GM18951 (cell line): Measurements from ENCODE around the gene ZFYVE16.
"Not testable (repeated sequence)": the region's sequence is repeated elsewhere in the genome, so short reads cannot be mapped to it uniquely, and the experiment has no call there.

Experiments used
- POLR2A ChIP-seq: IDR thresholded peaks from 4 replicates; pipeline ENCODE4 v1.6.1; 2011; ENCODE audit warnings: mild to moderate bottlenecking; ENCODE audit not compliant: insufficient read length, insufficient read depth; ENCODE audit errors: extremely low read depth
- in situ Hi-C: fragments of 300-500 bp; cut with MboI; formaldehyde crosslinking; loops from one replicate; pipeline ENCODE4 v1.12.0; 2022; ENCODE audit warnings: low sequenced_read_pairs, mixed read lengths, inconsistent platforms; ENCODE audit not compliant: unreplicated experiment

Gene ZFYVE16

DNA sequence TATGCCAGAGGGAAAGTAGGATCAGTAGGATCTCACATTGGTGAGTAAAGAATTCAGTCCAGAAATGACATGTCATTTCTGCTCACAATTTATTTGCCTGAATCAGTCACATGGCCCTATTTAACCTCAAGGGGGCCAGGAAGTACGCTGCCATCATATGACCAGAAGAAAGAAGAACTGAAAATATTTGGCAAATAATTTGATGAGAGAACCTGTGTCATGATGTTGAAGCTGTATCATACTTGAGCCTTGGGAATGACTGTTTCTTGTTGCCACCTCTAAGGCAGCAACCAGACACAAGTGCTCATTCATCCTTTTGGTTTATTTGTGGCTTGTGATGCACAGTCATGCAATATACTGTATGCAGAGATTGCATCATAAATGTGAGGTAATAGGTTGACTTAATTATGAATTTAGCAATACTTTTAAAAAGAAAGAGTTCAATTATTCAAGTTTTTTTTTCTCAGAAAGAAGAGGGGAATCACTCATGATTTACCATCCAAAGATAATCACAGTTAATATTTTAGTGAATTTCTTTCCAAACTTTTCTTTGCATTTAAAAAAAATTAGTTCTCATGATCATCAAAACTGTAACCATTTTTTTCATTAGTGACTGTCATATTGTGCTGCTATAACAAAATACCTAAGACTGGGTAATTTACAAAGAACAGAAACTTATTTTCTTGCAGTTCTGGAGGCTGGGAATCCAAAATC lies 8.2 kb upstream of the ZFYVE16 start:
- no peak for TF ChIP-seq POLR2A
- in situ Hi-C loops = no loop called here

DNA sequence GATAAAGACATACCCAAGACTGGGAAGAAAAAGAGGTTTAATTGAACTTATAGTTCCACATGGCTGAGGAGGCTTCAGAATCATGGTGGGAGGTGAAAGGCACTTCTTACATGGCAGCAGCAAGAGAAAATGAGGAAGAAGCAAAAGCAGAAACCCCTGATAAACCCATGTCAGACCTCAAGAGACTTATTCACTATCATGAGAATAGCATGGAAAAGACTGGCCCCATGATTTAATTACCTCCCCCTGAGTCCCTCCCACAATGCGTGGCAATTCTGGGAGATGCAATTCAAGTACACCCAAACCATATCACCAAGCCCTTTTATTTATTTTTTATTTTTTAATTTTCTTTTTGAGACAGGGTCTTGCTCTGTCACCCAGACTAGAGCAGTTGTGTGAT lies 7.5 kb upstream of the ZFYVE16 start:
- in situ Hi-C loops = not testable (repeated sequence)

DNA sequence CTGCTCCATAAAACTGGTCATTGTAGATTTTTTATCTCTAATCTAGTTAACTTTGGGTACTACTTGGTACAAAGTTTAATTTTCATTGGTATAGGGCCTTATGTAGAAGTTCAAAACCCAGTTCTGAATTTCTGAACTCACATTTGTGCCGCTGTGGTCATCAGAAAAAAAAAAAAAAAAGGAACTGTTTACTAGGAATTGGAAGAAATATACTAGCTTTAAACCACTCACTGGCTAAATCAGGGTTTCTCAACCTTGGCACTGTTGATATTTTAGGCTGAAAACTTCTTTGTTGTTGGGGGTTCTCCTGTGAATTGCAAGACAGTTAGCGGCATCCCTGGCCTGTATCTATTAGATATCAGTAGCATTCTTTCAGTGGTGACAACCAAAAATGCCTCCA lies 4.1 kb upstream of the ZFYVE16 start:
- TF ChIP-seq POLR2A = no peak
- in situ Hi-C loops = no loop called here

DNA sequence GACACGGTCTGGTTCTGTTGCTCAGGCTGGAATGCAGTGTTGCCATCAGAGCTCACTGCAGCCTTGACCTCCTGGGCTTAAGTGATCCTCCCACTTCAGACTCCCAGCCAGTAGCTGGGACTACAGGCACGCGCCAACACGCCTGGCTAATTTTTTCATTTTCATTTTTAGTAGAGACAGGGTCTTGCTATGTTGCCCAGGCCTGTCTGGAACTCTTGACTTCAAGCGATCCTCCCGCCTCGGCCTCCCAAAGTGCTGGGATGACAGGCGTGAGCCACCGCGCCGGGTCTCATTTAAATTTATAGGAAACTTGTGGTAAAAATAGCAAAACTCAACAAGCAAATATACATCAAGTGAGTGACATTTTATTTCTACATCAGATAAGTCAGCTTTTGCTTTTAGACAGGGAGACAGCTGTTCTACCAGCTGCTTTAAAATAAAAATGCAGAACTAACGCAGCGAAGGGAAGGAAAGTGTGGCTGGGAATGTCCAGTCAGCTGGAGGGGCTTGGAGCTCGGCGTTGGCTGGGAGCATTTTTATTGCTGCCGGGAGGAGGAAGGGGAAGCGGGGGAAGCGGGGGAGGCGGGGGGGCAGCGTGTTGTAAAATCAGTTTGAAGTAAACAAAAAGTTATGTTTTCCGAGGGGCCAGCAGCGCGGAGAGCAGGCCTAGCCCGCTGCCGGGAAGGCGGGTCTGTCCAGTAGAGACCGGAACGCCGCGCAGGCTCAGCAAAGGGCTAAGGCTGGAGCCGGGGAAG lies 707 bp upstream of the ZFYVE16 start:
- TF ChIP-seq POLR2A = no peak
- in situ Hi-C loops = no loop called here

DNA sequence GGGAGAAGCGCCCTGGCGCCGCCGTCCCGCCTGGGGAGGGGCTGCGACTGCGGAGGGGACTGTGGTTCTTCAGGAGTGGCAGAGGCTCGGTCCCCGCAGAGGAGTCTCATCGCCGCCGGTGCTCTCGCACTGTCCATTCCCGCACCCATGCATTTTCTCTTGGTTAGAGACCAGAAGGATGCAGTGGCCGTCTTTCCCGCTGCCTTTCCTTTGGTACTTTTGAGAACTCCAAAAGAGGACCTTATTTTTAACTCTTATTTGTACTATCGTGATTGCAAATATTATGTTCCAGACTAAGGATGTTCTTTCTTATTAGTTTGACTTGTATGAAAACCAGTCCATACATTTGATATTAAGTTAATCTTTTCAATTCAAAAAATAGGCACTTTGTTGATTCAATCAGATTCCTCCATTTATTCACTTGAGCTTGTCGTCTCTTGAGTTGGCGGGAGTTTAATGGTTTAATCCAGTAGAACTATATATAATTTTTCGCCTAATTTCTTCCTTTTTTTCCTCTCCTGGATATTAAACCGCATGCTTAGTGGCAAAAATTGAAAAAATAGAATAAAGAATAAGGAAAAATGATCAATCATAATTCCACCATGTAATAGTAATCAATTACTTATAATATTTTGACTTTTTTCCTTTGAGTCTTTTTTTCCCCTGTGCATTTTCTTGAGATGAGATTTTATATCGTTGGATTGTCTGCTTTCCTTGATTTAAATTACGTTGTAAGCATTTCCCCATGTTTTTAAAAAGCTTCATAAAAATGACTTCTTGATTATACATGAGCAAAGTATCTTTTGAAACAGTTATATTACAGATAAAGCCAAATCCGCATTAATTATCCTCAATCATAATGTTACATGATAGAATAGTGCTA lies 861 bp downstream of the ZFYVE16 start:
- in situ Hi-C loops = no loop called here
- no peak for TF ChIP-seq POLR2A

DNA sequence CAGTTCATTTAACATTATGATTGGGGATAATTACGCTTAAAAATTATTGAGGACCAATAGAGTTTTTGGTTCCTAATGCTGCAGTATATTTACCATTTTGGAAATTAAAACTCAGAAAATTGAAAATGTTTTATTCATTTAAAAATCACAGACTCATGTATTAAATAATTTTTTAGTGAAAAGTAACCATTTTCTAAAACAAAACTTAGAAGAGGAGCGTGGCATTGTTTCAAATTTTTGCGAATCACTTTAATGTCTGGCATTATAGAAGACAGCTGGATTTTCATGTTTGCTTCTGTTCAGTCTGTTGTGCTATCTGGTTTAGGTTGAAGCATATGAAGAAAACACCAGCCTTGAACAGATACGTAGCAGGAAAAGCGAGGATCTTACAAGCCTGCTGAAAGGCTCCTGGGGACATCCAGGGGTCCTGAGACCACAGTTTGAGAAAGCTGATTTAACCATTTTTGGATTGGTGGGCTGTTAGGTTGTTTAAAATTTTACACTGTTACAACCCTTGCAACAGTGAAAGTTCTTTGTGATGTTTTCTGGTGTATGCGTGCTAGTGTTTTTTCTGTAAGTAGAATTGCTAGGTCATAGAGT lies 1.6 kb downstream of the ZFYVE16 start:
- in situ Hi-C loops = no loop called here
- no peak for TF ChIP-seq POLR2A

DNA sequence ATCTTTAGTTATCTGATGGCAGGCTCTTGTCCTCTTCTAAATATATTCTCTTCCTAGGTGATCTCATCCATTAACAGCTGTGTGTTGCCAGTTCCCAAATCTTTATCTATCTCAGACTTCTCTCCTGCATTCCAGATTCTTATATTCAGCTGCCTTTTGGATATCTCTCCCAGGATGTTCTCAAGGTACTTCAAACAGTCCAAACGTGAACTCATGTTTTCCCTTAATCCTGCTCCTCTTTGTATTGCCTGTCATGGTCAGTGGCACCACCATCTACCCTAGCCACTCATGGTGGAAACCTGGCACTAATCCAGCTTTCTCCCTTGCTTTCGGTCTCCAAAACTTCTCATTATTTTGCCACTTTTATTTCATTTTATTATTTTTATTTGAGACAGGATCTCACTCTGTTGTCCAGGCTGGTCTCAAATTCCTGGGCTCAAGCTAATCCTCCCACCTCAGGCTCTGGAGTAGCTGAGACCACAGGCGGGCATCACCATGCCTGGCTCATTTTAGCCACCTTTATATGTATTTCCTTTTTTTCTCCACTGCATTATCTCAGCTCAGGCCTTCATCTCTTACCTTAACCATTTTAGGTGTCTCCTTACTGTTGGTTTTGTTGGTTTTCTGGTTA lies 3.8 kb downstream of the ZFYVE16 start:
- TF ChIP-seq POLR2A = no peak
- in situ Hi-C loops = no loop called here

DNA sequence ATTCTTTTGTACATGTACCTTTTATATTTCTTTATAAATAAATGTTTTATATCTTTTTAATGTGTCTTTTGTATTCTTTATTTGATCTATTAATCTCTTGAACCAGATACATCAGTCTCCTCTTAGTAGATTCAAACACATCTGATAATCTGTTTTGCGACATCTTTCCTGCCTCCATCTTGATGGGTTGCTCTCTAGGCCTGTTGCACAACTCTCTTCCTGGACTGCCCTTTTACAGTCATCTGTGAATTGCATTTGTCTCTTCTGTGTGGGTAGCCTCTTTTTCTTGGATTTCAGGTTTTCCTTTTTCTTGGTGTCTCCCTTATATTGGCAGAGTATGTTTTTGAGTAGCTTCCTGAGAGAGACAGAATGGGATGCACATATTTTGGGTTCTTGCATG lies 6.2 kb downstream of the ZFYVE16 start:
- in situ Hi-C loops = no loop called here
- TF ChIP-seq POLR2A = no peak

DNA sequence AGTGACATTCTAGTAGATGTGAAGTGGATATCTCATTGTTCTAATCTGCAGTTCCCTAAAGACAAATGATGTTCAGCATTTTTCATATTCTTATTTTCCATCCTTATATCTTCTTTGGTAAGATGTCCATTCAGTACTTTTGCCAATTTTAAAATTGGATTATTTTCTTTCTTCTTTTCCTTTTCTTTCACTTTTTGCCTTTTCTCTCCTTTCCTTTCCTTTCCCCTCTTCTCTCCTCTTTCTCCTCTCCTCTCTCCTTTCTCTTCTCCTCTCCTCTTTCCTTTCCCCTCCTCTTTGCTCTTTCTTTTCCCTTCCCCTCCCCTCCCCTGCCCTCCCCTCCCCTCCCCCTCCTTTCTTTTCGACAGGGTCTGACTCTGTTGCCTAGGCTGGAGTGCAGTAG lies 10.1 kb downstream of the ZFYVE16 start:
- in situ Hi-C loops = no loop called here
- no peak for TF ChIP-seq POLR2A

DNA sequence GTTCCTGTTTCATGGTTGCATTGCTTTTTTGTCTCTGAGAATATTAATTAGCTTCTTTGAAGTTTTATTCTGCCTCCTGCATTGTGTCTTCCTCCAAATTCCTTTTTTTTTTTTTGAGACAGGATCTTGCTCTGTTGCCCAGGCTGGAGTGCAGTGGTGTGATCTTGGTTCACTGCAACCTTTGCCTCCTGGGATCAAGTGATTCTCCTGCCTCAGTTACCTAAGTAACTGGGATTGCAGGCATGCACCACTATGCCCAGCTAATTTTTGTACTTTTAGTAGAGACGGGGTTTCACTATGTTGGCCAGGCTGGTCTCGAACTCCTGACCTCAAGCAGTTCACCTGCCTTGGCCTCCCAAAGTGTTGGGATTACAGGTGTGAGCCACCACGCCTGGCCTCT lies 16.5 kb downstream of the ZFYVE16 start:
- in situ Hi-C loops = not testable (repeated sequence)

DNA sequence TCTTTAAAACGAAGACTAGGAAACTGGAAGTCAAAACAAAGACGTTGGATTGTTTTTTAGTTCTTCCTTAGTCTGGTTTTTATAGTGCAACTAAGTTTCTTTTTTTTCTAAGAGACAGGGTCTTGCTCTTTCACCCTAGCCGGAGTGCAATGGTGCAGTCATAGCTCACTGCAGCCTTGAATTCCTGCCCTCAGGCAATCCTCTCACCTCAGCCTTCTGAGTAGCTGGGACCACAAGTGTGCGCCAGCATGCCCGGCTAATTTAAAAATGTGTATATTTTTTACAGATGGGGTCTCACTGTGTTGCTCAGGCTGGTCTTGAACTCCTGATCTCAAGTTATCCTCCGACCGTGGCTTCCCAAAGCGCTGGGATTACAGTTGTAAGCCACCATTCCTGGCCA lies 27.6 kb downstream of the ZFYVE16 start:
- TF ChIP-seq POLR2A = no peak
- in situ Hi-C loops = no loop called here

DNA sequence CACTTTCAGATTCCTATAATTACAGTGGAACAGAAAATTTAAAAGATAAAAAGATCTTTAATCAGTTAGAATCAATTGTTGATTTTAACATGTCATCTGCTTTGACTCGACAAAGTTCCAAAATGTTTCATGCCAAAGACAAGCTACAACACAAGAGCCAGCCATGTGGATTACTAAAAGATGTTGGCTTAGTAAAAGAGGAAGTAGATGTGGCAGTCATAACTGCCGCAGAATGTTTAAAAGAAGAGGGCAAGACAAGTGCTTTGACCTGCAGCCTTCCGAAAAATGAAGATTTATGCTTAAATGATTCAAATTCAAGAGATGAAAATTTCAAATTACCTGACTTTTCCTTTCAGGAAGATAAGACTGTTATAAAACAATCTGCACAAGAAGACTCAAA lies 29.5 kb downstream of the ZFYVE16 start:
- TF ChIP-seq POLR2A = no peak
- in situ Hi-C loops = no loop called here

DNA sequence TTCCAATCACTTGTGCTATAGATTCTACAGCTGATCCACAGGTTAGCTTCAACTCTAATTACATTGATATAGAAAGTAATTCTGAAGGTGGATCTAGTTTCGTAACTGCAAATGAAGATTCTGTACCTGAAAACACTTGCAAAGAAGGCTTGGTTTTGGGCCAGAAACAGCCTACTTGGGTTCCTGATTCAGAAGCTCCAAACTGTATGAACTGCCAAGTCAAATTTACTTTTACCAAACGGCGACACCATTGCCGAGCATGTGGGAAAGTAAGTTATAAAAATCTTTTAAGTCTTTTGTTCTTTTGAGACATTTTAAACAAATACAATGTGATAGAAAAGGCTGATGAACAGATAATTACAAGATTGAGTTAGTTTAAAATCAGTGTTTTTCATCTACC lies 30.9 kb downstream of the ZFYVE16 start:
- TF ChIP-seq POLR2A = no peak
- in situ Hi-C loops = no loop called here
